GM20431 (cell line): ENCODE data around the gene KCMF1.

ENCODE experiments used
- in situ Hi-C: fragments of 300-500 bp; cut with MseI, MboI; formaldehyde crosslinking; loops from one replicate; pipeline ENCODE4 v1.15.0; 2020; ENCODE audit warnings: low sequenced_read_pairs; ENCODE audit not compliant: unreplicated experiment

The KCMF1 gene

DNA sequence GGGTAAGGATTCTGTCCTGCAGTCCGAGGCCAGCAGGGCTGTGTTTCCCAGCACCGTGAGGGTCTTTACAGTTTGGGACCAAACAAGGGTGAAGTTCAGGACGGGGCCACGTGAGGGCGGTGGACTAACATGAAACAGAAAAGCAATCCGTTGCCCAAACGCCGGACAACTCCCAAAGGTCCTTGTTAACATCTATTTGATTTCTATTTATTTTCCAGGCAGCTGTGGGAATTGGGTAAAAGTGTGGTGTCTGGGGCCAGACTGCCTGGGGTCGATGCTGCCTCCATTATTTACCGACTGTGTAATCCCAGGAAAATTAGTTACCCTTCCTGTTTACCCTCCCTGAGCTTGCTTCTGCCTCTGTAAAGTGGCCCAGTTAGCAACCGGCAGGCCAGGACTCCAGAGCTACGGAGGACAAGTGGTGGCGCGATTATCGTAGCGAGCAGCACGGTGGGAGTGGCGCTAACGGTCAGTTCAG lies 96.0 kb downstream of the KCMF1 start:
- in situ Hi-C loops, result loop anchor here (25.0 kb wide), 1 partner anchor 220 kb away; no protein-coding TSS in a partner anchor

- in situ Hi-C loops, result loop anchor here (25.0 kb wide), 1 partner anchor 216 kb away; no protein-coding TSS in a partner anchor
Observed at GRCh38 chr2:85071096-85071495, 100.1 kb downstream of the KCMF1 start.

GRCh38 chr2:85073033-85073432 lies 102.1 kb downstream of the KCMF1 start:
- in situ Hi-C loops, result loop anchor here (25.0 kb wide), 1 partner anchor 214 kb away; no protein-coding TSS in a partner anchor

DNA sequence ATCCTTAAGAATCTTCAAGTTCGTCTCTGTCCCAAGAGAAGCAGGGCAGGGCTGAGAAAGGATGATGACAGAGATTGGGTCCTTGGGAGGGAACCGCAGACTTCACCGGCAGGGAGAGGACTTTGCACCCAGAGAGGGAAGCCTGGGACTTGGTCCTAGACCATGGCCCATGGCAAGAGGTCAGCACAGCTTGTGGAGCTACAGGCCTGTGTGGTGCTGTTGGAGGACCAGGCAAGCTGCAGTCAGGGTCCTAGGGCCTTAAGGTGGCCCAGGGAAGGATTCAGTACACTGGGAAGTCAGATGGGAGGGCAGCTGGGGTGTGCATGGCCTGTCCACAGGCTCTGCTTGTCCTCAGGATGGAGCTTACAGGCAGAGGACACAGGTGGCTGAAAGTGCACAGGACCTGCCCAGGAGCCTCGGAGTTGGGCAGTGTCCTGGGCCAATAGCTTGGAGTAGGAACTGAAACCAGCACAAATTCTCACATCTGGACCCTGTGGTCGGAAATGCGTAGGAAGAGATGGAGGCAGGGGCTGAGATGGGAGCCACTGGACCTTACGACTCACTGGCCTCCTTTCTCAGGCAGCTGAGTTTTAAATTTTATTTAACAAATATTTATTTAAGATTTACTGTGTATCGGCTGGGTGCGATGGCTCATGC lies 105.8 kb downstream of the KCMF1 start:
- in situ Hi-C loops, result no loop called here

DNA sequence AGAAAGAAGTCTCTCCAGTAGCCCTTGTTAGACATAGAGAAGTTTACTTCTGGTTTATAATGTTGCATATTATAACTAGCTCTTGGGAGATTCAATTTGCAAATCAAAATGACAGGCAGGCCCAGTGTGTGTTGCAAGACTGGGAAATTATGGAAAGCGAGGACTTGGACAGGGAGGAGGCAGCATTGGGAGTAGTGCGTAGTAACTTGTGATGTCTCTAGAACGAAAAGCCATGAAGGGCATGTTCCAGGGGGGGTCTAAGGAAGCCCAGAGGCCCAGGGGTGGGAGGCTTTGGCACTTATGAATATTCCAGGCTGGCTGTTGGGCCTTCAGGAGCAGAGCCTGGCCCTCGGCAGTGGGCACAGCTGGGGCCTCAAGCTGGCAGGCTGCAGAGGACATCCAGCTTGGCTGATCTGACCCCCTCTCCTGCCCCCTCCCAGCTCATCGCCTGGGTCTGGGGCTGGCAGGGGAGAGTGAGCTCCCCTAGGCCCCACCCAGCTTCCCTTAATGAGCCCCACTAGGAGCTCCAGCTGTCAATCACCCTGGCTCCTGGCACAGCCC lies 107.0 kb downstream of the KCMF1 start:
- in situ Hi-C loops, result no loop called here

GRCh38 chr2:85078536-85078935 lies 107.6 kb downstream of the KCMF1 start:
- in situ Hi-C loops, result no loop called here

GRCh38 chr2:85083092-85083491 lies 112.1 kb downstream of the KCMF1 start:
- in situ Hi-C loops, result no loop called here

DNA sequence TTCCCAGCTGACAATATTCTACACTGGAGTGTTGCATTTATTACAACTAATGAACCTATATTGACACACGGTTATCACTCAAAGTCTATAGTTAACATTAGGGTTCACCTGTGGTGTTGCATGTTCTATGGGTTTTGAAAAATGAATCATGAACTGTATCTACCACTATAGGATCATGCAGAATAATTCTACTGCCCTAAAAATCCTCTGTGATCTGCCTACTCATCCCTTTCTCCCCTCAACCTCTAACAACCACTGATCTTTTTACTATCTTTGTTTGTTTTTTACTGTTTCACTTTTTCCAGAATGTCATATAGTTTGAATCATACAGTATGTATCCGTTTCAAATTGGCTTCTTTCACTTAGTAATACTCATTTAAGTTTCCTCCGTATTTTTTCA lies 114.6 kb downstream of the KCMF1 start:
- in situ Hi-C loops, result no loop called here

DNA sequence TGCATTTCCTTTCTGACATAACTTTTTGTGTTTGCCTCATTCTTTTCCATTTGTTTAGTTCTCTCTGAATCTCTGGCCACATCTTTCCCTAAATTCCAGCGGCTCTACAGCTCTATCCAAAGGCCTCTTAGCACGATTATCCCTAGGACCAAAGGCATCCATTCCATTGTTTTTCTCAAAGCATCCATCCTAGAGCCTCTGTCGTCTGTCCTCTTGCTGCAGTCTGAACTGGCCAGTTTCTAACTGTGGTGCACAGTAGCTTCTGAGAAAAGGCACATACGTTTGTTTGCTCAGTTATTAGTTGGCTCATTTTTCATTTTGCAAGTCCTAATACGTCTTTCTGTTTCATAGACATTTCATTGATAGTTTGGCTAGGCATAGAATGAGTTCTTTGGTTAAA lies 116.6 kb downstream of the KCMF1 start:
- in situ Hi-C loops, result no loop called here

DNA sequence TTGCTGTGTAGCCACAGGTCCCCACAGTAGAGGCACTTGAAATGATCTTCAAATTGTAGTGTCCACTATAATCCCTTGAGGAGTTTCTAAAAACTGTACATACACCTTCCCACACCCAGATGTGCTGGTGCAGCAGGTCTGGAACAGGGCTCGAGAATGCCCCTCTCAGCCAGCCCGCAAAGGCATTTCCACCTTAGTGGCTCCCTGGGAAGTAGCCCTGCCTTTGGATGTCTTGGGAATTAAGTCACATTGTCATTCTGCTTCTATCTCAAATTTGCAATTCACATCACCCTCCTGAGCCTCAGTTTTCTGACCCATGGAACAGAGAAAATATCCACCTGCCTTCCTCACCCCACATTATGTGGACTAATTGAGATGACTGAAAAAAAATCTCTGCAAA lies 118.0 kb downstream of the KCMF1 start:
- in situ Hi-C loops, result no loop called here

- in situ Hi-C loops, result no loop called here
Observed at GRCh38 chr2:85089585-85089984, 118.6 kb downstream of the KCMF1 start.

DNA sequence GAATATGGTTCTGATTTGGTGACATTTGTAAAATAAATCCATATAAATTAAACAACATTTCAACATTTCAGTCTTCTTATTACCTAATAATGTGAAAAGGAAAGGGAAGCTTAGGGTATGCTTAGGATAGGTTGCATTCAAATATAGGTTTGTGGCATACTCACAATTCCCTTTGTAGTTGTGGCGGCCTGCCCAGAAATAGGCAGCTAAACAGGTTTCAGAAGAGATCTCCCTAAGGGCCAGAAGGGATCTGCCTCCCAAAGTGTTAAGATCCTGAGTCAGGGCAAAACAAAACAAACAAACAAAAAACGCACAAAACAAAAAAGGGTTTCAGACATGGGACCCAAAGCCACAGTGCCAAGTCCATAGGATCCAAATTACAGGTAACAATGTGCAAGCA lies 120.9 kb downstream of the KCMF1 start:
- in situ Hi-C loops, result no loop called here

DNA sequence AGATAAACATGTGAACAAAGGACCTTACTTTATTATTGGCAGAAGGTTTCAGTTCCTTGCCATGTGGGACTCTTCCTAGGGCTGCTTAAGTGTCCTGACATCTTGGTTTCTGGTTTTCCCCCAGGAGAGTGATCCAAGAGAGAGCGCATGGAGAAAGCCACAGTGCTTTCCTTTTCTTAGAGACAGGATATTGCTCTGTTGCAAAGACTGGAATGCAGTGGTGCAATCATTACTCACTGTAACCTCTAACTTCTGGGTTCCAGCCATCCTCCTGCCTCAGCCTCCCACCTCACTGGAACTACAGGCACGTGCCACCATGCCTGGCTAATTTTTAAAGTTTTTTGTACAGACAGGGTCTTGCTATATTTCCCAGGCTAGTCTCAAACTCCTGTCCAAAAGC lies 124.1 kb downstream of the KCMF1 start:
- in situ Hi-C loops, result no loop called here

DNA sequence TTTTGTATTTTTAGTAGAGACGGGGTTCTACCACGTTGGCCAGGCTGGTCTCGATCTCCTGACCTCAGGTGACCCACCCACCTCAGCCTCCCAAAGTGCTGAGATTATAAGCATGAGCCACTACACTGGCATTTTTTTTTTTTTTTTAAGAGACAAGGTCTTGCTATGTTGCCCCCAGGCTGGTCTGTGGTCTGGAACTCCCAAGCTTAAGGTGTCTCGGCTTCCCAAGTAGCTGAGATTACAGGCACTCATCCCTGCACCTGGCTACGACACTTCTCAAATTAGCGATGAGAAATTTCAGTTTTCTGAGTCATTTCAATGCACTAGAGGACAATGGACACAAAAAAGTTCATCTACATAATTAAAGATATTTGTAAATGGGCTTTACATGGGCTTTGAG lies 125.7 kb downstream of the KCMF1 start:
- in situ Hi-C loops, result no loop called here

DNA sequence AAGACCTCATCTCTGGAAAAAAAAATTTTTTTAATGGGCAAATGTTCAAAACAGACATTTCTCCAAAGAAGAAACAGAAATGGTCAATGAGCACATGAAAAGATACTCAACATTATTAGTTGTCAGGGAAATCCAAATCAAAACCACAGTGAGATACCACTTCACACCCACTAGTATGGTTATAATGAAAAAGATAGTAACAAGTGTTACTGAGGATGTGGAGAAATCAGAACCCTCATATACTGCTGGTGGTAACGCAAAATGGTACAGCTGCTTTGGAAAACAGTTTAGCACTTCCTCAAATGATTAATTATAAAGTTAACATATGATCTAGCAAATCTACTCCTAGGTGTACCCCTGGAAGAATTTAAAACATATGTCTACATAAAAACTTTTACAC lies 133.3 kb downstream of the KCMF1 start:
- in situ Hi-C loops, result no loop called here

- in situ Hi-C loops, result no loop called here
Observed at GRCh38 chr2:85106489-85107180, 135.7 kb downstream of the KCMF1 start.
